HL-60 (cell line): Measurements from ENCODE around the gene CXCL6.

ENCODE experiments used
- DNase-seq, 2 experiments: peaks; one replicate each; pipeline ENCODE4 v3.0.0-alpha.2; 2010 to 2020; ENCODE audit warnings: low read depth in 1 of 2, low spot score in 1 of 2
- H3K27ac ChIP-seq: fragments of 250-450 bp; sonication (Bioruptor Pico); replicated peaks from 2 replicates; pipeline ENCODE4 v1.5.1; 2020; ENCODE audit warnings: mild to moderate bottlenecking, moderate library complexity
- H3K27me3 ChIP-seq: fragments of 250-450 bp; sonication (Bioruptor Pico); 2 replicates; pipeline ENCODE4 v1.5.1; 2021; ENCODE audit warnings: mild to moderate bottlenecking, moderate library complexity; ENCODE audit not compliant: insufficient read depth, poor library complexity, severe bottlenecking
- H3K4me3 ChIP-seq: replicated peaks from 2 replicates; pipeline ENCODE4 v1.5.1; 2011; ENCODE audit warnings: mild to moderate bottlenecking, control low read depth, low read length; ENCODE audit not compliant: insufficient read depth
- GABPA ChIP-seq: IDR thresholded peaks from 2 replicates; pipeline ENCODE4 v1.6.1; 2012; ENCODE audit warnings: low read depth
- POLR2AphosphoS5 ChIP-seq: IDR thresholded peaks from 2 replicates; pipeline ENCODE4 v1.6.1; 2012; ENCODE audit warnings: low read depth
- SPI1 ChIP-seq: IDR thresholded peaks from 2 replicates; pipeline ENCODE4 v1.6.1; 2012; ENCODE audit warnings: low read depth, mild to moderate bottlenecking, borderline replicate concordance
- TF ChIP-seq, protein P1 (sequence below): IDR thresholded peaks from one replicate; pipeline ENCODE4 v1.5.1; 2011; ENCODE audit warnings: low read length, control low read depth, inconsistent platforms; ENCODE audit not compliant: insufficient read depth
- TF ChIP-seq, protein P2 (sequence below): IDR thresholded peaks from 2 replicates; pipeline ENCODE4 v1.6.1; 2012; ENCODE audit warnings: low read depth; ENCODE audit not compliant: insufficient replicate concordance

Gene CXCL6

DNA sequence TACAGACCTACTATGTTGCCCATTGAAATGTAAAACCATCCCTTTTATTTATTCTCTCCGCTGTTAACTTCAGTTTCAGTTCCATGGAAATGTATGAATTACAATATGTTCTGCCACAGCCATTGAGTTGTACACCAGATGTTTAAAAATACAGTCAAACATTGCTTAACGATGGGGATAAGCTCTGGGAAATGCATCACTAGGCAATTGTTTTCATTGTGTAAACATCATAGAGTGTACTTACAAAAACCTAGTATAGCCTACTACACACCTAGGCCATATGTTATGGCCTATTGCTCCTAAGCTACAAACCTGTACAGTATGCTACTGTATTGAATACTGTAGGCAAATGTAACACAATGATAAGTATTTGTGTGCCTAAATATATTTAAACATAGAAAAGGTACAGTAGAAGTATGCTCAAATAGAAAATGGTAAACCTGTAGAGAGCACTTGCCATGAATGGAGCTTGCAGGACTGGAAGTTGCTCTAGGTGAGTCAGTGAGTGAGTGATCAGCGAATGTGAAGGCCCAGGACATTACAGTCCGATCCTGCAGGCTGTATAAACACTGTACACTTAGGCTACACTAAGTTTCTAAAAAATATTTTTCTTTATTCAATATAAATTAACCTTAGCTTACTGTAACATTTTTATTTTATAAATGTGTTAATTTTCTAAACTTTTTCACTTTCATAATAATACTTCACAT lies 13.9 kb downstream of the CXCL6 start:
- Histone ChIP-seq H3K27ac (no peak overlapping the region), H3K4me3 (no peak overlapping the region), H3K27me3 (no peaks in the 10 kb centered on the region)
- DNase-seq = no peak
- TF ChIP-seq GABPA (no peak), SPI1 (no peak), POLR2AphosphoS5 (no peak)
- TF ChIP-seq, protein P1, sequence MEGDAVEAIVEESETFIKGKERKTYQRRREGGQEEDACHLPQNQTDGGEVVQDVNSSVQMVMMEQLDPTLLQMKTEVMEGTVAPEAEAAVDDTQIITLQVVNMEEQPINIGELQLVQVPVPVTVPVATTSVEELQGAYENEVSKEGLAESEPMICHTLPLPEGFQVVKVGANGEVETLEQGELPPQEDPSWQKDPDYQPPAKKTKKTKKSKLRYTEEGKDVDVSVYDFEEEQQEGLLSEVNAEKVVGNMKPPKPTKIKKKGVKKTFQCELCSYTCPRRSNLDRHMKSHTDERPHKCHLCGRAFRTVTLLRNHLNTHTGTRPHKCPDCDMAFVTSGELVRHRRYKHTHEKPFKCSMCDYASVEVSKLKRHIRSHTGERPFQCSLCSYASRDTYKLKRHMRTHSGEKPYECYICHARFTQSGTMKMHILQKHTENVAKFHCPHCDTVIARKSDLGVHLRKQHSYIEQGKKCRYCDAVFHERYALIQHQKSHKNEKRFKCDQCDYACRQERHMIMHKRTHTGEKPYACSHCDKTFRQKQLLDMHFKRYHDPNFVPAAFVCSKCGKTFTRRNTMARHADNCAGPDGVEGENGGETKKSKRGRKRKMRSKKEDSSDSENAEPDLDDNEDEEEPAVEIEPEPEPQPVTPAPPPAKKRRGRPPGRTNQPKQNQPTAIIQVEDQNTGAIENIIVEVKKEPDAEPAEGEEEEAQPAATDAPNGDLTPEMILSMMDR = no peak
- TF ChIP-seq, protein P2, sequence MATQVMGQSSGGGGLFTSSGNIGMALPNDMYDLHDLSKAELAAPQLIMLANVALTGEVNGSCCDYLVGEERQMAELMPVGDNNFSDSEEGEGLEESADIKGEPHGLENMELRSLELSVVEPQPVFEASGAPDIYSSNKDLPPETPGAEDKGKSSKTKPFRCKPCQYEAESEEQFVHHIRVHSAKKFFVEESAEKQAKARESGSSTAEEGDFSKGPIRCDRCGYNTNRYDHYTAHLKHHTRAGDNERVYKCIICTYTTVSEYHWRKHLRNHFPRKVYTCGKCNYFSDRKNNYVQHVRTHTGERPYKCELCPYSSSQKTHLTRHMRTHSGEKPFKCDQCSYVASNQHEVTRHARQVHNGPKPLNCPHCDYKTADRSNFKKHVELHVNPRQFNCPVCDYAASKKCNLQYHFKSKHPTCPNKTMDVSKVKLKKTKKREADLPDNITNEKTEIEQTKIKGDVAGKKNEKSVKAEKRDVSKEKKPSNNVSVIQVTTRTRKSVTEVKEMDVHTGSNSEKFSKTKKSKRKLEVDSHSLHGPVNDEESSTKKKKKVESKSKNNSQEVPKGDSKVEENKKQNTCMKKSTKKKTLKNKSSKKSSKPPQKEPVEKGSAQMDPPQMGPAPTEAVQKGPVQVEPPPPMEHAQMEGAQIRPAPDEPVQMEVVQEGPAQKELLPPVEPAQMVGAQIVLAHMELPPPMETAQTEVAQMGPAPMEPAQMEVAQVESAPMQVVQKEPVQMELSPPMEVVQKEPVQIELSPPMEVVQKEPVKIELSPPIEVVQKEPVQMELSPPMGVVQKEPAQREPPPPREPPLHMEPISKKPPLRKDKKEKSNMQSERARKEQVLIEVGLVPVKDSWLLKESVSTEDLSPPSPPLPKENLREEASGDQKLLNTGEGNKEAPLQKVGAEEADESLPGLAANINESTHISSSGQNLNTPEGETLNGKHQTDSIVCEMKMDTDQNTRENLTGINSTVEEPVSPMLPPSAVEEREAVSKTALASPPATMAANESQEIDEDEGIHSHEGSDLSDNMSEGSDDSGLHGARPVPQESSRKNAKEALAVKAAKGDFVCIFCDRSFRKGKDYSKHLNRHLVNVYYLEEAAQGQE = no peak

DNA sequence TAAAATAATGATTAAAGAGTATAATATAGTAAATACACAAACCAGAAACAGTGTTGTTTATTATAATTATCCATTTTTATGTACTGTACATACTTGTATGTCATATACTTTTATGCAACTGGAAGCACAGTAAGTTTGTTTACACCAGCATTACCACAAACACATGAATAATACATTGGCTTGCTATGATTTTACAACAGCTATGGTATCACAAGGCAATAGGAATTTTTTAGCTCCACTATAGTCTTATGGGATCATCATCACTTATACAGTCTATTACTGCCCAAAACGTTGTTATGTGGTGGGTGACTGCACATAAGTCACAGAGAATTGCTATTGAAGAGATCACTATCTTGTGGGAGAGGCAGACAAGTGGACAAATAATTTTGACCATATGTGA lies 14.8 kb downstream of the CXCL6 start:
- no peak for TF ChIP-seq GABPA
- TF ChIP-seq, protein P2 = no peak
- no peak overlapping the region for H3K27ac ChIP-seq
- no peak overlapping the region for H3K4me3 ChIP-seq
- DNase-seq = no peak
- H3K27me3 ChIP-seq = no peaks in the 10 kb centered on the region

DNA sequence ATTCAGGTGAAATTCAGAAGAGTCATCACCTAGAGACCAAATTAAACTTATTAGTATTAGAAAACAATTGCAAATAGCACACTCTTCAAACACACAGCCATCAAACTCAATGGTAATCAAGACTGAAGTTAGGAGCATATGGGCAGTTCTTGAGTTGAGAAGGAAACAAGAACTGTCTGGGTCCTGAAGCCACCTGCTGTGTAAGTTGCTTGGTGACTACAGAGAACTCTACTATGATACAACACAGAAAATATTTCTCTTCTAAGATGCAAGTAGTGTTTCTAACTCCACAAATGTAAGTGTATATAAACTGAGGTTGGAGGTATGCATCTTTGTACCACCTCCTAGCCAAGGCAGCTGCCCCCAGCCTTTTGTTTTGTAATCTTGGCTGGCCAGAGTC lies 16.3 kb downstream of the CXCL6 start:
- no peak for DNase-seq
- no peak for TF ChIP-seq POLR2AphosphoS5
- TF ChIP-seq, protein P2 = no peak
- TF ChIP-seq, protein P1 = no peak
- TF ChIP-seq SPI1 = no peak
- TF ChIP-seq GABPA = no peak
- H3K4me3 ChIP-seq = no peak overlapping the region
- no peaks in the 10 kb centered on the region for H3K27me3 ChIP-seq
- H3K27ac ChIP-seq = no peak overlapping the region; the same call in 1 of the 2 replicates
